HCT116 (cell line): ENCODE results near the gene POLRMT. TPM values are rescaled to one million over a fixed set of nuclear protein-coding genes. Genes with fewer than 3 reads are reported as not detected.

Experiments used
- ATAC-seq: fragments of 200-7000 bp; cut with Tn5 transposase; 2 replicates; pipeline ENCODE4 v1.9.1; 2020; ENCODE audit warnings: mild to moderate bottlenecking, moderate library complexity
- BruUV-seq: library from RNA; stranded (reverse); fragments of 400-500 nt; replicated peaks from 2 replicates; lab custom pipeline; 2021; lab: Mats Ljungman, UMichigan
- CTCF ChIA-PET: fragments of 300-600 bp; sonication (Branson Sonifier 250); formaldehyde crosslinking; loops from one replicate; lab custom pipeline; 2021; ENCODE audit warnings: antibody characterized with exemption; lab: Charles Lee
- POLR2A ChIA-PET: fragments of 300-600, 350-600 bp; sonication (Branson Sonifier 250); formaldehyde crosslinking; loops from one replicate; lab custom pipeline; 2021; ENCODE audit warnings: antibody characterized with exemption; lab: Charles Lee
- RAD21 ChIA-PET, 2 experiments: fragments of 300-600 bp; sonication (Branson Sonifier 250); formaldehyde crosslinking; loops; one replicate each; lab custom pipeline; 2023; ENCODE audit warnings: low total read pairs in 2 of 2; ENCODE audit not compliant: uncharacterized antibody in 2 of 2, unreplicated experiment in 2 of 2, low non-redundant PET in 1 of 2; lab: Charles Lee
- DNase-seq: peaks from one replicate; pipeline ENCODE4 v3.0.0-alpha.2; 2010; ENCODE audit warnings: low read depth, low spot score
- H2AFZ ChIP-seq: fragments of 200-600 bp; shearing (Covaris generic), sonication (generic); 2 replicates; pipeline ENCODE4 v1.6.1; 2017; ENCODE audit warnings: low read depth, mixed run types, mixed read lengths, antibody characterized with exemption, low read length; ENCODE audit not compliant: poor library complexity, severe bottlenecking
- H3K27ac ChIP-seq: 2 replicates; pipeline ENCODE4 v1.5.1; 2012; ENCODE audit warnings: low read depth, low read length
- H3K27me3 ChIP-seq: fragments of 200-600 bp; sonication (generic); 2 replicates; pipeline ENCODE4 v1.6.1; 2016; ENCODE audit warnings: mixed run types, low read length, mixed read lengths; ENCODE audit not compliant: insufficient read depth
- H3K36me3 ChIP-seq, 2 experiments: fragments of 200-500 bp in 1 of 2; fragments of 200-600 bp in 1 of 2; sonication (Bioruptor generic) in 1 of 2; sonication (generic) in 1 of 2; 2 replicates each; pipeline versions ENCODE4 v1.5.1 to v1.6.1; 2014 to 2016; ENCODE audit warnings: low read length in 2 of 2, inconsistent platforms in 1 of 2, mixed read lengths in 1 of 2, mixed run types in 1 of 2; ENCODE audit not compliant: insufficient read depth in 2 of 2, control insufficient read depth in 1 of 2
- H3K4me1 ChIP-seq, 2 experiments: fragments of 200-600 bp in 1 of 2; sonication (generic) in 1 of 2; 2 replicates each; pipeline versions ENCODE4 v1.5.1 to v1.6.1; 2012 to 2017; ENCODE audit warnings: low read length in 2 of 2, inconsistent platforms in 1 of 2, mild to moderate bottlenecking in 1 of 2, mixed read lengths in 1 of 2, mixed run types in 1 of 2, moderate library complexity in 1 of 2; ENCODE audit not compliant: insufficient read depth in 2 of 2, control insufficient read depth in 1 of 2
- H3K4me2 ChIP-seq: fragments of 200-600 bp; sonication (generic); 2 replicates; pipeline ENCODE4 v1.6.1; 2017; ENCODE audit warnings: mixed run types, low read length, mixed read lengths
- H3K4me3 ChIP-seq, 2 experiments: fragments of 200-600 bp in 1 of 2; sonication (generic) in 1 of 2; replicated peaks in 1 of 2; 2 replicates each; pipeline ENCODE4 v1.5.1; 2011 to 2016; ENCODE audit warnings: low read length in 2 of 2, control low read depth in 1 of 2, low read depth in 1 of 2, mild to moderate bottlenecking in 1 of 2, mixed read lengths in 1 of 2, mixed run types in 1 of 2
- H3K79me2 ChIP-seq: fragments of 200-600 bp; sonication (generic); 2 replicates; pipeline ENCODE4 v1.6.1; 2017; ENCODE audit warnings: mild to moderate bottlenecking, mixed run types, low read length, moderate library complexity, mixed read lengths; ENCODE audit not compliant: insufficient read depth
- H3K9ac ChIP-seq: fragments of 200-600 bp; sonication (generic); 2 replicates; pipeline ENCODE4 v1.6.1; 2016; ENCODE audit warnings: low read length, mixed read lengths
- H3K9me2 ChIP-seq: fragments of 200-600 bp; sonication (generic), shearing (Covaris generic); 2 replicates; pipeline ENCODE4 v1.6.1; 2017; ENCODE audit warnings: mixed run types, mild to moderate bottlenecking, moderate library complexity; ENCODE audit not compliant: insufficient read depth
- H3K9me3 ChIP-seq, 2 experiments: fragments of 200-500 bp in 1 of 2; fragments of 200-600 bp in 1 of 2; sonication (Bioruptor generic) in 1 of 2; sonication (generic) in 1 of 2; 2 replicates each; pipeline ENCODE4 v1.6.1; 2014 to 2017; ENCODE audit warnings: low read length in 2 of 2, mixed read lengths in 2 of 2, inconsistent platforms in 1 of 2, low read depth in 1 of 2, mild to moderate bottlenecking in 1 of 2, mixed run types in 1 of 2, moderate library complexity in 1 of 2; ENCODE audit not compliant: control insufficient read depth in 1 of 2, insufficient read depth in 1 of 2
- H4K20me1 ChIP-seq: fragments of 200-600 bp; sonication (generic), shearing (Covaris generic); 2 replicates; pipeline ENCODE4 v1.6.1; 2017; ENCODE audit warnings: mixed run types, mild to moderate bottlenecking, moderate library complexity; ENCODE audit not compliant: insufficient read depth
- ATF3 ChIP-seq: IDR thresholded peaks from 2 replicates; pipeline ENCODE4 v1.6.1; 2012
- CTCF ChIP-seq, 3 experiments: fragments of 200-600 bp in 1 of 3; sonication (generic) in 1 of 3; IDR thresholded peaks in 2 of 3; conservative IDR thresholded peaks in 1 of 3; 2 replicates each; pipeline ENCODE4 v1.5.1; 2012 to 2017; ENCODE audit warnings: low read depth in 2 of 3, low read length in 2 of 3, antibody characterized with exemption in 1 of 3, borderline replicate concordance in 1 of 3, control low read depth in 1 of 3, mild to moderate bottlenecking in 1 of 3, mixed read lengths in 1 of 3, mixed run types in 1 of 3, moderate library complexity in 1 of 3; ENCODE audit not compliant: insufficient read depth in 1 of 3
- FOSL1 ChIP-seq: IDR thresholded peaks from 2 replicates; pipeline ENCODE4 v1.6.1; 2012; ENCODE audit warnings: low read depth
- JUND ChIP-seq: IDR thresholded peaks from 2 replicates; pipeline ENCODE4 v1.6.1; 2012
- MAX ChIP-seq: IDR thresholded peaks from 2 replicates; pipeline ENCODE4 v1.6.1; 2012
- POLR2A ChIP-seq: IDR thresholded peaks from 2 replicates; pipeline ENCODE4 v1.7.0; 2011; ENCODE audit warnings: borderline replicate concordance; ENCODE audit not compliant: insufficient read depth, insufficient read length; ENCODE audit errors: extremely low read depth
- REST ChIP-seq: IDR thresholded peaks from 2 replicates; pipeline ENCODE4 v1.6.1; 2012; ENCODE audit warnings: low read depth
- SIN3A ChIP-seq: IDR thresholded peaks from 2 replicates; pipeline ENCODE4 v1.6.1; 2012; ENCODE audit warnings: low read depth
- SP1 ChIP-seq: IDR thresholded peaks from 2 replicates; pipeline ENCODE4 v1.6.1; 2012; ENCODE audit warnings: low read depth
- SRF ChIP-seq: IDR thresholded peaks from 2 replicates; pipeline ENCODE4 v1.6.1; 2012; ENCODE audit warnings: low read depth
- ZFX ChIP-seq: fragments of 450-650 bp; IDR thresholded peaks from 2 replicates; pipeline ENCODE4 v1.6.1; 2017
- ZNF274 ChIP-seq: fragments of 200-500 bp; sonication (Bioruptor generic); IDR thresholded peaks from 2 replicates; pipeline ENCODE4 v1.6.1; 2014; ENCODE audit warnings: mild to moderate bottlenecking, low read depth, low read length, inconsistent platforms
- intact Hi-C: fragments of 100-400 bp; cut with micrococcal nuclease; formaldehyde crosslinking; loops from 2 replicates; pipeline ENCODE4 v1.10.0; 2022
- total RNA-seq: library from RNA; stranded (reverse); gene quantifications from one replicate; pipeline ENCODE4 v1.2.1, GENCODE V29; 2021; ENCODE audit not compliant: unreplicated experiment

The POLRMT gene
- total RNA-seq, 1 experiment from 2014 or later, result 138 TPM

- no TSS peak for BruUV-seq
- no peak for ATAC-seq
- CTCF ChIA-PET, result no interaction called here
- POLR2A ChIA-PET, result no interaction called here
- Histone ChIP-seq H3K4me3 (no peak overlapping the region), H3K9me2 (no peaks in the 10 kb centered on the region), H3K27ac (no peak overlapping the region), H3K36me3 (peaks cover 19 to 45% of the 10 kb centered on the region in 2 experiments), H3K9me3 (no peaks in the 10 kb centered on the region), H3K79me2 (peaks cover 62% of the 10 kb centered on the region), H3K9ac (no peak overlapping the region), H4K20me1 (peaks cover 3% of the 10 kb centered on the region; the same call in 1 of the 2 replicates), H2AFZ (no peak overlapping the region), H3K4me2 (no peak overlapping the region), H3K4me1 (peaks cover 2 to 5% of the 10 kb centered on the region in 2 experiments; a peak in 3 of 4 replicates), H3K27me3 (no peaks in the 10 kb centered on the region)
- DNase-seq, result no peak
- RAD21 ChIA-PET, result no interaction called here
- no peak for TF ChIP-seq SRF
- no peak for TF ChIP-seq JUND
- TF ChIP-seq SIN3A, result no peak
- TF ChIP-seq CTCF (IDR thresholded peaks at IDR 0.05 in 2 of 3, conservative IDR thresholded peaks at IDR 0.05 in 1 of 3; ENCODE audit: borderline replicate concordance in 1 of 3, insufficient read depth in 1 of 3, low read depth in 2 of 3, low read length in 2 of 3), result no peak
- no peak for TF ChIP-seq REST
- no peak for TF ChIP-seq ATF3
- no peak for TF ChIP-seq SP1
- no peak for TF ChIP-seq ZNF274
- TF ChIP-seq ZFX, result no peak
- TF ChIP-seq POLR2A, result no peak
- TF ChIP-seq MAX, result no peak
- no peak for TF ChIP-seq FOSL1
- intact Hi-C loops, result no loop called here
Measured at GRCh38 chr19:579842-580155, 53.5 kb downstream of the POLRMT start.
